Liver (tissue), 9 donors: ENCODE results near the gene CCND1. TPM values are rescaled to one million over a fixed set of nuclear protein-coding genes. Genes with fewer than 3 reads are reported as not detected.

ENCODE experiments used
- DNase-seq: peaks from one replicate; pipeline ENCODE4 v3.0.0-alpha.2; 2017; ENCODE audit warnings: low spot score
- H3K27ac ChIP-seq, 2 donors: one replicate each; pipeline ENCODE4 v1.7.0; 2013; ENCODE audit warnings: inconsistent platforms in 2 of 2, low read length in 2 of 2, control low read depth in 1 of 2, low read depth in 1 of 2, mild to moderate bottlenecking in 1 of 2
- H3K27me3 ChIP-seq, 4 donors: one replicate each; pipeline versions ENCODE4 v1.6.1 to v1.7.0; 2013; ENCODE audit warnings: low read length in 3 of 4, inconsistent platforms in 1 of 4, mild to moderate bottlenecking in 1 of 4, moderate library complexity in 1 of 4; ENCODE audit not compliant: control insufficient read depth in 4 of 4, insufficient read depth in 4 of 4
- H3K36me3 ChIP-seq, 4 donors: one replicate each; pipeline versions ENCODE4 v1.6.1 to v1.7.0; 2013; ENCODE audit warnings: low read length in 3 of 4, mild to moderate bottlenecking in 3 of 4, low read depth in 1 of 4, moderate library complexity in 1 of 4; ENCODE audit not compliant: control insufficient read depth in 4 of 4, insufficient read depth in 3 of 4
- H3K4me1 ChIP-seq, 4 donors: one replicate each; pipeline versions ENCODE4 v1.6.1 to v1.7.0; 2013; ENCODE audit warnings: low read length in 3 of 4, mild to moderate bottlenecking in 3 of 4, moderate library complexity in 1 of 4; ENCODE audit not compliant: control insufficient read depth in 4 of 4, insufficient read depth in 4 of 4
- H3K4me3 ChIP-seq, 3 donors: one replicate each; pipeline versions ENCODE4 v1.6.1 to v1.7.0; 2013; ENCODE audit warnings: low read length in 3 of 3, control low read depth in 1 of 3, low read depth in 1 of 3, mild to moderate bottlenecking in 1 of 3
- H3K9ac ChIP-seq, 2 donors: one replicate each; pipeline ENCODE4 v1.7.0; 2013; ENCODE audit warnings: low read length in 2 of 2, mild to moderate bottlenecking in 2 of 2, moderate library complexity in 2 of 2, control low read depth in 1 of 2, low read depth in 1 of 2
- H3K9me3 ChIP-seq, 4 donors: one replicate each; pipeline versions ENCODE4 v1.6.1 to v1.7.0; 2013; ENCODE audit warnings: low read length in 3 of 4; ENCODE audit not compliant: control insufficient read depth in 4 of 4
- ATF3 ChIP-seq: IDR thresholded peaks from 2 replicates; pipeline ENCODE4 v1.6.1; 2016; ENCODE audit warnings: antibody characterized with exemption
- EGR1 ChIP-seq, 2 donors: IDR thresholded peaks; 2 replicates each; pipeline ENCODE4 v1.6.1; 2016 to 2018; ENCODE audit warnings: antibody characterized with exemption in 2 of 2, low read depth in 2 of 2
- FOXA1 ChIP-seq: IDR thresholded peaks from 2 replicates; pipeline ENCODE4 v1.6.1; 2016; ENCODE audit warnings: antibody characterized with exemption
- FOXA2 ChIP-seq: IDR thresholded peaks from 2 replicates; pipeline ENCODE4 v1.6.1; 2016; ENCODE audit warnings: antibody characterized with exemption
- GABPA ChIP-seq, 2 donors: IDR thresholded peaks in 1 of 2; conservative IDR thresholded peaks in 1 of 2; 2 replicates each; pipeline ENCODE4 v1.6.1; 2016; ENCODE audit warnings: antibody characterized with exemption in 2 of 2, mild to moderate bottlenecking in 1 of 2, moderate library complexity in 1 of 2
- HNF4A ChIP-seq, 2 donors: conservative IDR thresholded peaks; 2 replicates each; pipeline ENCODE4 v1.6.1; 2016; ENCODE audit warnings: antibody characterized with exemption in 2 of 2, mild to moderate bottlenecking in 2 of 2
- HNF4G ChIP-seq: IDR thresholded peaks from 2 replicates; pipeline ENCODE4 v1.6.1; 2016; ENCODE audit warnings: antibody characterized with exemption
- JUND ChIP-seq, 2 donors: IDR thresholded peaks; 2 replicates each; pipeline ENCODE4 v1.6.1; 2016; ENCODE audit warnings: antibody characterized with exemption in 2 of 2
- NR2F2 ChIP-seq: IDR thresholded peaks from 2 replicates; pipeline ENCODE4 v1.6.1; 2016; ENCODE audit warnings: antibody characterized with exemption
- RAD21 ChIP-seq, 2 donors: IDR thresholded peaks; 2 replicates each; pipeline ENCODE4 v1.6.1; 2016; ENCODE audit warnings: antibody characterized with exemption in 2 of 2, mild to moderate bottlenecking in 2 of 2
- REST ChIP-seq: IDR thresholded peaks from 2 replicates; pipeline ENCODE4 v1.6.1; 2016; ENCODE audit warnings: antibody characterized with exemption, mild to moderate bottlenecking
- RXRA ChIP-seq, 2 donors: IDR thresholded peaks; 2 replicates each; pipeline ENCODE4 v1.6.1; 2017 to 2018; ENCODE audit warnings: antibody characterized with exemption in 2 of 2, mild to moderate bottlenecking in 1 of 2
- SP1 ChIP-seq: IDR thresholded peaks from 2 replicates; pipeline ENCODE4 v1.6.1; 2018; ENCODE audit warnings: antibody characterized with exemption, mild to moderate bottlenecking
- TAF1 ChIP-seq: conservative IDR thresholded peaks from 2 replicates; pipeline ENCODE4 v1.6.1; 2016; ENCODE audit warnings: antibody characterized with exemption, mild to moderate bottlenecking
- YY1 ChIP-seq: IDR thresholded peaks from 2 replicates; pipeline ENCODE4 v1.6.1; 2016; ENCODE audit warnings: antibody characterized with exemption, mild to moderate bottlenecking
- ZBTB33 ChIP-seq: IDR thresholded peaks from 2 replicates; pipeline ENCODE4 v1.6.1; 2016; ENCODE audit warnings: antibody characterized with exemption
- WGBS: extraction: QIAGEN DNeasy Blood & Tissue Kit; methylation state at CpG from one replicate; pipeline ENCODE4 v1.1.7; 2013; 5-methylcytosine and 5-hydroxymethylcytosine counted together
- polyA plus RNA-seq, 2 donors: library from polyadenylated mRNA; stranded (reverse) in 1 of 2; unstranded in 1 of 2; fragments of 200-250 nt in 1 of 2; fragments of >200 nt in 1 of 2; fragmentation: Nextera tagmentation in 1 of 2; extraction: Ambion mirVana in 1 of 2; gene quantifications; one replicate each; pipeline versions ENCODE4 v1.2.1 to v1.2.3, GENCODE V29; 2013 to 2015
- total RNA-seq, 2 donors: library from RNA; depleted of rRNA; stranded (reverse); fragments of >200 nt; gene quantifications; one replicate each; pipeline ENCODE4 v1.2.3, GENCODE V29; 2014
- TF ChIP-seq, protein P1 (sequence below): fragments of 150-350 bp; IDR thresholded peaks from 2 replicates; pipeline ENCODE4 v1.5.1; 2017; ENCODE audit warnings: improper control_type of control experiment, low read depth, low read length; ENCODE audit not compliant: missing input control
- TF ChIP-seq, protein P2 (sequence below): IDR thresholded peaks from 2 replicates; pipeline ENCODE4 v1.6.1; 2016; ENCODE audit warnings: antibody characterized with exemption
- donor health status: healthy.
- donor health status: healthy.
- donor health status: healthy.
- donor health status: healthy.
- donor health status: healthy.

Gene CCND1
- total and polyA plus RNA-seq, 4 donors, result 28.9 to 100 (median 53.3) TPM

DNA sequence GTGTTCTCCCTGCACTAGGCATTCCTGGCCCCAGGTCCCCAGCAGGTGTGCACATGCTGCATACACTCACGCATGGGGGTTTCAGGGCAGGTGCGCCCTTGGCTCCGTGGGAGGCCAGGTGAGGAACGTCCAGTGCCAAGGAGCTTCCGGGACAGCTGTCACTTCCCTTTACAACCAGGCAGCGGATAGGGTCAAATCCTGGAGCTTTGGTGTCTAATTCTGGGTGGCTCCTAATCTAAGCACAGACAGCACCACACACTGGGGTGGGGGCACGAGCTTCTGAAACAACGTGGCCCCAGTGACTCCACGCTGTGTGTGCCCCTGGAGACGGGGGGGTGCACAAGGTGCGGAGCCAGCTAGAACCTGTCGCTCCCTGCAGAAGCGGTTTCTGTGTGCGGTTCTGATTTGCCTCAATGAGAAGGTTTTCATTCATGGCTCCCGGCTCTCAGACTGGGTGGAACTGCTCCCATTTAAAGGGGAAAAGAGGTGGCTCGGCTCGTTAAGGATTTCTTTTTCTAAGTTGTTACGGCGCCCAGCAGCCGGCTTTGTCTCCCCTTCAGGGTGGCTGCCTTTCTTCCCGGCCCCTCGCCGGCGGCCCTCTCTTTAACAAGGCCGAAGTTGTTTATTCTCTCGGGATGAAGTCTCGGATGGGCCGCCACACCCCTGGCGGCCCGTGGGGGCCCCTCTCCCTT is 5.0 kb downstream of the CCND1 start:
- no peaks in the 10 kb centered on the region for H3K9me3 ChIP-seq
- H3K4me3 ChIP-seq, result no peak overlapping the region
- H3K36me3 ChIP-seq, result peaks cover 17 to 31% (median 28%) of the 10 kb centered on the region in 4 donors
- TF ChIP-seq HNF4A (conservative IDR thresholded peaks at IDR 0.05) (no peak), NR2F2 (no peak), GABPA (IDR thresholded peaks at IDR 0.05 in 1 of 2, conservative IDR thresholded peaks at IDR 0.05 in 1 of 2) (no peak), FOXA2 (no peak), RXRA (IDR thresholded peaks at IDR 0.05) (no peak), ATF3 (no peak), REST (no peak), EGR1 (IDR thresholded peaks at IDR 0.05; ENCODE audit: low read depth in 2 of 2) (no peak), ZBTB33 (no peak), RAD21 (IDR thresholded peaks at IDR 0.05) (no peak), TAF1 (no peak), YY1 (no peak), FOXA1 (no peak), JUND (IDR thresholded peaks at IDR 0.05) (no peak), SP1 (no peak), HNF4G (no peak)
- TF ChIP-seq, protein P1, sequence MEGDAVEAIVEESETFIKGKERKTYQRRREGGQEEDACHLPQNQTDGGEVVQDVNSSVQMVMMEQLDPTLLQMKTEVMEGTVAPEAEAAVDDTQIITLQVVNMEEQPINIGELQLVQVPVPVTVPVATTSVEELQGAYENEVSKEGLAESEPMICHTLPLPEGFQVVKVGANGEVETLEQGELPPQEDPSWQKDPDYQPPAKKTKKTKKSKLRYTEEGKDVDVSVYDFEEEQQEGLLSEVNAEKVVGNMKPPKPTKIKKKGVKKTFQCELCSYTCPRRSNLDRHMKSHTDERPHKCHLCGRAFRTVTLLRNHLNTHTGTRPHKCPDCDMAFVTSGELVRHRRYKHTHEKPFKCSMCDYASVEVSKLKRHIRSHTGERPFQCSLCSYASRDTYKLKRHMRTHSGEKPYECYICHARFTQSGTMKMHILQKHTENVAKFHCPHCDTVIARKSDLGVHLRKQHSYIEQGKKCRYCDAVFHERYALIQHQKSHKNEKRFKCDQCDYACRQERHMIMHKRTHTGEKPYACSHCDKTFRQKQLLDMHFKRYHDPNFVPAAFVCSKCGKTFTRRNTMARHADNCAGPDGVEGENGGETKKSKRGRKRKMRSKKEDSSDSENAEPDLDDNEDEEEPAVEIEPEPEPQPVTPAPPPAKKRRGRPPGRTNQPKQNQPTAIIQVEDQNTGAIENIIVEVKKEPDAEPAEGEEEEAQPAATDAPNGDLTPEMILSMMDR, result no peak
- TF ChIP-seq, protein P2, sequence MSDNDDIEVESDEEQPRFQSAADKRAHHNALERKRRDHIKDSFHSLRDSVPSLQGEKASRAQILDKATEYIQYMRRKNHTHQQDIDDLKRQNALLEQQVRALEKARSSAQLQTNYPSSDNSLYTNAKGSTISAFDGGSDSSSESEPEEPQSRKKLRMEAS, result no peak
- H3K27me3 ChIP-seq, result no peaks in the 10 kb centered on the region
- H3K27ac ChIP-seq, result no peak overlapping the region
- WGBS, result 90% methylated on average over 30 of the region's 30 CpGs
- no peak overlapping the region for H3K9ac ChIP-seq
- DNase-seq, result no peak
- peaks cover 9 to 22% (median 12%) of the 10 kb centered on the region in 4 donors for H3K4me1 ChIP-seq
